Measurements from ENCODE around the gene REC8.

Gene REC8

DNA sequence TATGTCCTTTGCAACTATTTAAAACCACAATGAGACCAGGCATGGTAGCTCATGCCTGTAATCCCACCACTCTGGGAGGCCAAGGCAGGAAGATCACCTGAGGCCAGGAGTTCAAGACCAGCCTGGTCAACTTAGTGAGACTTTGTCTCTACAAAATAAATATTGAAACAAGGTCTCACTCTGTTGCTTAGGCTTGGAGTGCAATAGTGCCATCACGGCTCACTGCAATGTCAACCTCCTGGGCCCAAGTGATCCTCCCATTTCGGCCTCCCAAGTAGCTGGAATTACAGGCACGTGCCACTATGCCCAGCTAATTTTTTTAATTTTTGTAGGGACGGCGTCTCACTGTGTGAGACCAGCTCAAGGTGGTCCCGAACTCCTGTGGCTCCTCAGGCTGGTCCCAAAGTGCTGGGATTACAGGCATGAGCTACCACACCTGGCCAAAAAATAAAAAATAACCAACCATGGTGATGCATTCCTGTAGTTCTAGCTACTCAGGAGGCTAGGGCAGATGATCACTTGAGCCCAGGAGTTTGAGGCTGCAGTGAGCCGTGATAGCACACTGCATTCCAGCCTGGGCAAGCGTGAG is 42.4 kb upstream of the REC8 start:
- TF ChIP-seq, protein P1, sequence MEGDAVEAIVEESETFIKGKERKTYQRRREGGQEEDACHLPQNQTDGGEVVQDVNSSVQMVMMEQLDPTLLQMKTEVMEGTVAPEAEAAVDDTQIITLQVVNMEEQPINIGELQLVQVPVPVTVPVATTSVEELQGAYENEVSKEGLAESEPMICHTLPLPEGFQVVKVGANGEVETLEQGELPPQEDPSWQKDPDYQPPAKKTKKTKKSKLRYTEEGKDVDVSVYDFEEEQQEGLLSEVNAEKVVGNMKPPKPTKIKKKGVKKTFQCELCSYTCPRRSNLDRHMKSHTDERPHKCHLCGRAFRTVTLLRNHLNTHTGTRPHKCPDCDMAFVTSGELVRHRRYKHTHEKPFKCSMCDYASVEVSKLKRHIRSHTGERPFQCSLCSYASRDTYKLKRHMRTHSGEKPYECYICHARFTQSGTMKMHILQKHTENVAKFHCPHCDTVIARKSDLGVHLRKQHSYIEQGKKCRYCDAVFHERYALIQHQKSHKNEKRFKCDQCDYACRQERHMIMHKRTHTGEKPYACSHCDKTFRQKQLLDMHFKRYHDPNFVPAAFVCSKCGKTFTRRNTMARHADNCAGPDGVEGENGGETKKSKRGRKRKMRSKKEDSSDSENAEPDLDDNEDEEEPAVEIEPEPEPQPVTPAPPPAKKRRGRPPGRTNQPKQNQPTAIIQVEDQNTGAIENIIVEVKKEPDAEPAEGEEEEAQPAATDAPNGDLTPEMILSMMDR (IDR thresholded peaks at IDR 0.05), result no peak
- no peak for DNase-seq (ENCODE audit: low spot score)
- no peak overlapping the region for H3K4me3 ChIP-seq
- H3K27ac ChIP-seq, result no peak overlapping the region

GRCh38 chr14:24130380-24130716 is 41.5 kb upstream of the REC8 start, which contains the start of gene FITM1:
TSS of gene FITM1 (plus strand) at chr14:24130659. CDS start at chr14:24131564, 905 bp downstream.
- Histone ChIP-seq H3K4me3 (no peak within 1 kb of the TSS), H3K27ac (peak within 1 kb of the TSS; percentile 4 to 39)
- no peak for DNase-seq (ENCODE audit: low spot score)
- TF ChIP-seq, protein P1 (IDR thresholded peaks at IDR 0.05), result no peak

GRCh38 chr14:24130717-24131548 is 40.9 kb upstream of the REC8 start:
- DNase-seq (ENCODE audit: low spot score), result no peak
- peak overlapping the region; percentile 4 to 39 for H3K27ac ChIP-seq
- no peak overlapping the region for H3K4me3 ChIP-seq
- TF ChIP-seq, protein P1 (IDR thresholded peaks at IDR 0.05), result no peak

- TF ChIP-seq, protein P1 (IDR thresholded peaks at IDR 0.05), result no peak
- Histone ChIP-seq H3K4me3 (no peak overlapping the region), H3K27ac (peak overlapping the region; percentile 4 to 39)
- no peak for DNase-seq (ENCODE audit: low spot score)
Observed at GRCh38 chr14:24131549-24131966, 40.3 kb upstream of the REC8 start.

DNA sequence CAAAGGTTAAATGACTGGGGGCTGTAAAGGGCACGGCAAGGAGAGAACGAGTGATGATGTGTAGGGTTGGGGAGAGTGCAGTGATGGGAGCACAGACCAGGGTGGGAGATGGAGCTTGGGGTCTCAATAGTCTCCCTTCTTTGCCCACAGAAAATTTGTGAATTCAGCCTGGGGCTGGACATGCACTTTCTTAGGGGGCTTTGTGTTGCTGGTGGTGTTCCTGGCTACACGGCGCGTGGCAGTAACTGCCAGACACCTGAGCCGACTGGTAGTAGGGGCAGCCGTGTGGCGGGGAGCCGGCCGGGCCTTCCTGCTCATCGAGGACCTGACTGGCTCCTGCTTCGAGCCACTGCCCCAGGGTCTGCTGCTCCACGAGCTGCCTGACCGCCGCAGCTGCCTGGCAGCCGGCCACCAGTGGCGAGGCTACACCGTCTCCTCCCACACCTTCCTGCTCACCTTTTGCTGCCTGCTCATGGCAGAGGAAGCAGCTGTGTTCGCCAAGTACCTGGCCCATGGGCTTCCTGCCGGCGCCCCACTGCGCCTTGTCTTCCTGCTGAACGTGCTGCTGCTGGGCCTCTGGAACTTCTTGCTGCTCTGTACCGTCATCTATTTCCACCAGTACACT is 39.7 kb upstream of the REC8 start:
- TF ChIP-seq, protein P1 (IDR thresholded peaks at IDR 0.05), result no peak
- H3K27ac ChIP-seq, result no peak overlapping the region

GRCh38 chr14:24132976-24133375 is 38.9 kb upstream of the REC8 start:
- no peak overlapping the region for H3K27ac ChIP-seq
- TF ChIP-seq, protein P1 (IDR thresholded peaks at IDR 0.05), result no peak
- no peak overlapping the region for H3K4me3 ChIP-seq
- no peak for DNase-seq (ENCODE audit: low spot score)

More for the DNA sequence above, 39.7 kb upstream of the REC8 start:
- DNase-seq (ENCODE audit: low spot score), result no peak
- no peak overlapping the region for H3K4me3 ChIP-seq

Data from coronary artery (tissue), 2 donors.